Measurements from ENCODE around the gene ATP8B1. TPM values are rescaled to one million over a fixed set of nuclear protein-coding genes. Genes with fewer than 3 reads are reported as not detected.

The ATP8B1 gene
- total and polyA plus RNA-seq, 4 donors = 3.9 to 22.0 (median 5.7) TPM

GRCh38 chr18:57776767-57777166 is 26.3 kb downstream of the ATP8B1 start:
- H3K27ac ChIP-seq (ENCODE audit: low read depth in 1 of 2, low read length in 2 of 2) = no peak overlapping the region
- H3K9me3 ChIP-seq (ENCODE audit: control insufficient read depth in 4 of 4, low read length in 3 of 4) = no peaks in the 10 kb centered on the region
- H3K4me1 ChIP-seq (ENCODE audit: control insufficient read depth in 4 of 4, insufficient read depth in 4 of 4, low read length in 3 of 4) = peaks cover 0 to 5% (median 4%) of the 10 kb centered on the region in 4 donors
- H3K9ac ChIP-seq (ENCODE audit: low read depth in 1 of 2, low read length in 2 of 2) = no peak overlapping the region
- WGBS = 58% methylated on average over 4 of the region's 4 CpGs
- H3K4me3 ChIP-seq (ENCODE audit: low read depth in 1 of 3, low read length in 3 of 3) = no peak overlapping the region
- no peaks in the 10 kb centered on the region for H3K27me3 ChIP-seq (ENCODE audit: control insufficient read depth in 4 of 4, insufficient read depth in 4 of 4, low read length in 3 of 4)
- DNase-seq (ENCODE audit: low spot score) = no peak
- no peaks in the 10 kb centered on the region for H3K36me3 ChIP-seq (ENCODE audit: control insufficient read depth in 4 of 4, insufficient read depth in 3 of 4, low read depth in 1 of 4, low read length in 3 of 4)
- peak; percentile 94 for TF ChIP-seq NR2F2 (IDR thresholded peaks at IDR 0.05)
- TF ChIP-seq RAD21 (IDR thresholded peaks at IDR 0.05) = peak in 1 of 2 donors; percentile 10
- no peak for TF ChIP-seq HNF4G (IDR thresholded peaks at IDR 0.05)

- peaks cover 0 to 5% (median 4%) of the 10 kb centered on the region in 4 donors for H3K4me1 ChIP-seq (ENCODE audit: control insufficient read depth in 4 of 4, insufficient read depth in 4 of 4, low read length in 3 of 4)
- no peaks in the 10 kb centered on the region for H3K36me3 ChIP-seq (ENCODE audit: control insufficient read depth in 4 of 4, insufficient read depth in 3 of 4, low read depth in 1 of 4, low read length in 3 of 4)
- no peak overlapping the region for H3K4me3 ChIP-seq (ENCODE audit: low read depth in 1 of 3, low read length in 3 of 3)
- H3K27ac ChIP-seq (ENCODE audit: low read depth in 1 of 2, low read length in 2 of 2) = no peak overlapping the region
- TF ChIP-seq FOXA1 (IDR thresholded peaks at IDR 0.05) (no peak), HNF4G (IDR thresholded peaks at IDR 0.05) (no peak), EGR1 (IDR thresholded peaks at IDR 0.05; ENCODE audit: low read depth in 2 of 2) (no peak), SP1 (IDR thresholded peaks at IDR 0.05) (no peak), GABPA (IDR thresholded peaks at IDR 0.05 in 1 of 2, conservative IDR thresholded peaks at IDR 0.05 in 1 of 2) (no peak), FOXA2 (IDR thresholded peaks at IDR 0.05) (no peak), RXRA (IDR thresholded peaks at IDR 0.05) (no peak), REST (IDR thresholded peaks at IDR 0.05) (no peak), TAF1 (conservative IDR thresholded peaks at IDR 0.05) (no peak), YY1 (IDR thresholded peaks at IDR 0.05) (no peak), NR2F2 (IDR thresholded peaks at IDR 0.05) (no peak), ATF3 (IDR thresholded peaks at IDR 0.05) (no peak), ZBTB33 (IDR thresholded peaks at IDR 0.05) (no peak), CTCF (IDR thresholded peaks at IDR 0.05; ENCODE audit: low read depth, low read length, missing input control) (no peak), MAX (IDR thresholded peaks at IDR 0.05) (no peak), JUND (IDR thresholded peaks at IDR 0.05) (no peak), HNF4A (conservative IDR thresholded peaks at IDR 0.05) (no peak), RAD21 (IDR thresholded peaks at IDR 0.05) (no peak)
- no peak for DNase-seq (ENCODE audit: low spot score)
- H3K27me3 ChIP-seq (ENCODE audit: control insufficient read depth in 4 of 4, insufficient read depth in 4 of 4, low read length in 3 of 4) = no peaks in the 10 kb centered on the region
- H3K9ac ChIP-seq (ENCODE audit: low read depth in 1 of 2, low read length in 2 of 2) = no peak overlapping the region
- H3K9me3 ChIP-seq (ENCODE audit: control insufficient read depth in 4 of 4, low read length in 3 of 4) = no peaks in the 10 kb centered on the region
- 88% methylated on average over 3 of the region's 3 CpGs for WGBS
Measured at GRCh38 chr18:57776354-57776753, 26.8 kb downstream of the ATP8B1 start.

All from liver (tissue), 9 donors.